Upper lobe of left lung (tissue), 4 donors: ENCODE data around the gene EHD4.

Experiments used
- EP300 ChIP-seq, 4 donors: sonication (generic); formaldehyde crosslinking; IDR thresholded peaks; one replicate each; pipeline ENCODE4 v1.5.1; 2017; ENCODE audit warnings: antibody characterized with exemption in 4 of 4, control low read depth in 2 of 4
- POLR2A ChIP-seq, 4 donors: fragments of 450-650 bp; IDR thresholded peaks; one replicate each; pipeline ENCODE4 v1.5.1; 2016 to 2017; ENCODE audit warnings: antibody characterized with exemption in 4 of 4, mild to moderate bottlenecking in 2 of 4
- POLR2AphosphoS5 ChIP-seq, 2 donors: sonication (generic); formaldehyde crosslinking; IDR thresholded peaks; one replicate each; pipeline ENCODE4 v1.5.1; 2017; ENCODE audit warnings: antibody characterized with exemption in 2 of 2
- TF ChIP-seq, protein P1 (sequence below), 6 experiments: fragments of 450-650 bp in 4 of 6; fragments of 200-600 bp in 2 of 6; sonication (generic) in 2 of 6; IDR thresholded peaks; one replicate each; pipeline ENCODE4 v1.5.1; 2016 to 2019; ENCODE audit warnings: antibody characterized with exemption in 6 of 6

GRCh38 chr15:42011074-42011473 is 38.7 kb upstream of the EHD4 start:
- TF ChIP-seq POLR2A (IDR thresholded peaks at IDR 0.05), result no peak
- TF ChIP-seq, protein P1, sequence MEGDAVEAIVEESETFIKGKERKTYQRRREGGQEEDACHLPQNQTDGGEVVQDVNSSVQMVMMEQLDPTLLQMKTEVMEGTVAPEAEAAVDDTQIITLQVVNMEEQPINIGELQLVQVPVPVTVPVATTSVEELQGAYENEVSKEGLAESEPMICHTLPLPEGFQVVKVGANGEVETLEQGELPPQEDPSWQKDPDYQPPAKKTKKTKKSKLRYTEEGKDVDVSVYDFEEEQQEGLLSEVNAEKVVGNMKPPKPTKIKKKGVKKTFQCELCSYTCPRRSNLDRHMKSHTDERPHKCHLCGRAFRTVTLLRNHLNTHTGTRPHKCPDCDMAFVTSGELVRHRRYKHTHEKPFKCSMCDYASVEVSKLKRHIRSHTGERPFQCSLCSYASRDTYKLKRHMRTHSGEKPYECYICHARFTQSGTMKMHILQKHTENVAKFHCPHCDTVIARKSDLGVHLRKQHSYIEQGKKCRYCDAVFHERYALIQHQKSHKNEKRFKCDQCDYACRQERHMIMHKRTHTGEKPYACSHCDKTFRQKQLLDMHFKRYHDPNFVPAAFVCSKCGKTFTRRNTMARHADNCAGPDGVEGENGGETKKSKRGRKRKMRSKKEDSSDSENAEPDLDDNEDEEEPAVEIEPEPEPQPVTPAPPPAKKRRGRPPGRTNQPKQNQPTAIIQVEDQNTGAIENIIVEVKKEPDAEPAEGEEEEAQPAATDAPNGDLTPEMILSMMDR (IDR thresholded peaks at IDR 0.05), result no peak
- no peak for TF ChIP-seq POLR2AphosphoS5 (IDR thresholded peaks at IDR 0.05)
- no peak for TF ChIP-seq EP300 (IDR thresholded peaks at IDR 0.05)
